OCI-LY3 (cell line): ENCODE results near the gene AGO3.

ENCODE experiments used
- H2AFZ ChIP-seq: fragments of 200-600, 300-600 bp; shearing (Covaris generic); 2 replicates; pipeline ENCODE4 v1.6.0; 2014; ENCODE audit warnings: antibody characterized with exemption, low read depth, low read length
- H3K27ac ChIP-seq: fragments of 200-600, 300-600 bp; sonication (generic); 2 replicates; pipeline ENCODE4 v1.5.1; 2014; ENCODE audit warnings: mild to moderate bottlenecking, low read length, moderate library complexity, mixed read lengths
- H3K27me3 ChIP-seq: fragments of 200-600, 300-600 bp; sonication (generic); 2 replicates; pipeline ENCODE4 v1.6.1; 2014; ENCODE audit warnings: low read depth, low read length, mixed read lengths
- H3K36me3 ChIP-seq: fragments of 200-600, 300-600 bp; sonication (generic); replicated peaks from 2 replicates; pipeline ENCODE3; 2014; ENCODE audit warnings: low read depth, low read length, mixed read lengths
- H3K4me1 ChIP-seq: fragments of 300-600, 200-600 bp; sonication (generic); 2 replicates; pipeline ENCODE4 v1.6.1; 2014; ENCODE audit warnings: low read length, mixed read lengths
- H3K4me2 ChIP-seq: fragments of 200-600, 300-600 bp; sonication (generic); 2 replicates; pipeline ENCODE4 v1.6.1; 2014; ENCODE audit warnings: low read length, mixed read lengths
- H3K4me3 ChIP-seq: fragments of 300-600, 200-600 bp; sonication (generic); 2 replicates; pipeline ENCODE4 v1.5.1; 2014; ENCODE audit warnings: antibody characterized with exemption, mild to moderate bottlenecking, low read length, moderate library complexity
- H3K79me2 ChIP-seq: fragments of 300-600, 200-600 bp; shearing (Covaris generic); 2 replicates; pipeline ENCODE4 v1.6.1; 2014; ENCODE audit warnings: mild to moderate bottlenecking, low read length, mixed read lengths
- H3K9ac ChIP-seq: fragments of 300-600, 200-600 bp; shearing (Covaris generic); 2 replicates; pipeline ENCODE4 v1.6.0; 2014; ENCODE audit warnings: mild to moderate bottlenecking, low read length, moderate library complexity
- H3K9me3 ChIP-seq: fragments of 200-600, 300-600 bp; shearing (Covaris generic); 2 replicates; pipeline ENCODE4 v1.6.1; 2014; ENCODE audit warnings: low read length, mixed read lengths; ENCODE audit not compliant: insufficient read depth
- H4K20me1 ChIP-seq: fragments of 200-600, 300-600 bp; sonication (generic); 2 replicates; pipeline ENCODE4 v1.6.1; 2016; ENCODE audit warnings: low read length, mixed read lengths; ENCODE audit not compliant: insufficient read depth
- CTCF ChIP-seq: fragments of 200-600, 300-600 bp; sonication (generic); IDR thresholded peaks from 2 replicates; pipeline ENCODE4 v1.5.1; 2014; ENCODE audit warnings: antibody characterized with exemption, low read length, low read depth
- EZH2phosphoT487 ChIP-seq: fragments of 200-600 bp; shearing (Covaris generic); IDR thresholded peaks from 2 replicates; pipeline ENCODE4 v1.6.1; 2018; ENCODE audit warnings: antibody characterized with exemption, mixed run types, low read depth

Gene AGO3

GRCh38 chr1:35924838-35925237 lies 6.1 kb upstream of the AGO3 start:
- no peaks in the 10 kb centered on the region for H3K27me3 ChIP-seq
- H3K9me3 ChIP-seq, result no peaks in the 10 kb centered on the region
- H3K27ac ChIP-seq, result no peak overlapping the region
- H3K4me1 ChIP-seq, result peaks cover 11% of the 10 kb centered on the region
- no peak overlapping the region for H2AFZ ChIP-seq
- no peaks in the 10 kb centered on the region for H4K20me1 ChIP-seq
- TF ChIP-seq EZH2phosphoT487, result no peak
- TF ChIP-seq CTCF, result no peak
- H3K4me3 ChIP-seq, result no peak overlapping the region
- H3K36me3 ChIP-seq, result peaks cover 2% of the 10 kb centered on the region
- no peak overlapping the region for H3K9ac ChIP-seq
- H3K79me2 ChIP-seq, result peaks cover 2% of the 10 kb centered on the region; the same call in 1 of the 2 replicates
- peak overlapping the region; percentile 26; the same call in 1 of the 2 replicates for H3K4me2 ChIP-seq

- no peak overlapping the region for H3K9ac ChIP-seq
- no peaks in the 10 kb centered on the region for H3K27me3 ChIP-seq
- TF ChIP-seq EZH2phosphoT487 (no peak), CTCF (no peak)
- H3K79me2 ChIP-seq, result peaks cover 6% of the 10 kb centered on the region; the same call in 1 of the 2 replicates
- H2AFZ ChIP-seq, result no peak overlapping the region
- no peak overlapping the region for H3K4me2 ChIP-seq
- H3K9me3 ChIP-seq, result no peaks in the 10 kb centered on the region
- no peak overlapping the region for H3K27ac ChIP-seq
- H3K36me3 ChIP-seq, result peaks cover 2% of the 10 kb centered on the region
- H3K4me3 ChIP-seq, result no peak overlapping the region
- H4K20me1 ChIP-seq, result no peaks in the 10 kb centered on the region
- peaks cover 14% of the 10 kb centered on the region for H3K4me1 ChIP-seq
Observed at GRCh38 chr1:35925741-35926140, 5.2 kb upstream of the AGO3 start.

GRCh38 chr1:35927472-35927871 lies 3.4 kb upstream of the AGO3 start:
- Histone ChIP-seq H4K20me1 (peaks cover 5% of the 10 kb centered on the region; the same call in 1 of the 2 replicates), H3K4me3 (no peak overlapping the region), H3K9ac (no peak overlapping the region), H3K4me1 (peaks cover 14% of the 10 kb centered on the region), H3K4me2 (no peak overlapping the region), H3K36me3 (peaks cover 2% of the 10 kb centered on the region), H2AFZ (no peak overlapping the region), H3K9me3 (no peaks in the 10 kb centered on the region), H3K27ac (no peak overlapping the region), H3K27me3 (no peaks in the 10 kb centered on the region), H3K79me2 (peaks cover 20% of the 10 kb centered on the region)
- TF ChIP-seq CTCF, result no peak
- TF ChIP-seq EZH2phosphoT487, result no peak

GRCh38 chr1:35929730-35930592 lies 944 bp upstream of the AGO3 start:
- Histone ChIP-seq H3K4me1 (peaks cover 24% of the 10 kb centered on the region), H3K9me3 (no peaks in the 10 kb centered on the region), H3K36me3 (no peaks in the 10 kb centered on the region), H2AFZ (peak overlapping the region; percentile 61; the same call in 1 of the 2 replicates), H3K27me3 (no peaks in the 10 kb centered on the region), H3K4me2 (peak overlapping the region; percentile 92), H3K4me3 (peak overlapping the region; percentile 84), H4K20me1 (peaks cover 12% of the 10 kb centered on the region; the same call in 1 of the 2 replicates), H3K27ac (peak overlapping the region; percentile 86), H3K9ac (peak overlapping the region; percentile 76), H3K79me2 (peaks cover 45% of the 10 kb centered on the region)
- TF ChIP-seq CTCF (no peak), EZH2phosphoT487 (no peak)
